Measurements from ENCODE around the gene GRM8. TPM values are rescaled to one million over a fixed set of nuclear protein-coding genes. Genes with fewer than 3 reads are reported as not detected.
A peak's percentile ranks its signal among the peaks of the same experiment; 100 is the strongest.

GRM8 gene
- total RNA-seq, result under 1 TPM in 1 of 2 donors, not detected in 1; 0.18 TPM
- long read RNA-seq, result 0 reads

- intact Hi-C loops (cut with DNase I), result no loop called here
- DNase-seq (peak; percentile 72), ATAC-seq (peak; percentile 74 to 87)
Observed at GRCh38 chr7:127252778-127253280, at the start of gene GRM8. Gene GRM8 (minus strand): TSS chr7:127252941.

GRCh38 chr7:127290801-127291361, 38.1 kb upstream of the GRM8 start:
- ATAC-seq (no peak), DNase-seq (no peak)
- intact Hi-C loops (cut with DNase I), result no loop called here

DNA sequence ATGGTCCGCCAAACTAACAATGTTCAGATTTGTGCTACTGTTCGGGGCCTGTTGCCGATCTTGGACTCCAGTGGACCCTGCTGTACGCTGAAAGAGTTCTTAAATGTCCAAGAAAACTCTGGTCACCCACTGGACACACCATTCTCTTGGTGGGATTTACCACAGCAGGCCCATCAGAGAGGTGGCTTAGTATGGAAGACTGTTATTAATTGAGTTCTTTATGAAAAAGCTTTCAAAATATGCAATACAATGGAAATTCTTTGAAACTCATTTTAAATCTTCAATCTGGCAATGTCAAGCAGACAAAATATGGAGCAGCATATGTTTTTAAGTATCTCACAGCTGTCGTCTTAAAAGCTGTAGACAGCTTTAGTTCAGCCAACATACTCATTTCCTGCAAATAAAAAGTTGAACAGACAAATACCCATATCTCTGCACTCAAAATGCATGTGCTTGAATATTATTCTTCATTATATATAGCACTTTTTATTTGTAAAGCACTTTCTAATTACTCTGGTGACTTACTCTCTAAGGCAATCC, 37.4 kb upstream of the GRM8 start:
- DNase-seq (no peak), ATAC-seq (no peak)
- intact Hi-C loops (cut with DNase I), result no loop called here

- ATAC-seq, result no peak
- no peak for DNase-seq
- intact Hi-C loops (cut with DNase I), result no loop called here
Observed at GRCh38 chr7:127287133-127287532, 34.4 kb upstream of the GRM8 start.

- ATAC-seq, result no peak
- DNase-seq, result no peak
- intact Hi-C loops (cut with DNase I), result no loop called here
Observed at GRCh38 chr7:127270093-127270492, 17.4 kb upstream of the GRM8 start.

- ATAC-seq, result no peak
- intact Hi-C loops (cut with DNase I), result no loop called here
- DNase-seq, result no peak
Observed at GRCh38 chr7:127266047-127266446, 13.3 kb upstream of the GRM8 start.

GRCh38 chr7:127264219-127264618, 11.5 kb upstream of the GRM8 start:
- ATAC-seq (no peak), DNase-seq (no peak)
- intact Hi-C loops (cut with DNase I), result no loop called here

DNA sequence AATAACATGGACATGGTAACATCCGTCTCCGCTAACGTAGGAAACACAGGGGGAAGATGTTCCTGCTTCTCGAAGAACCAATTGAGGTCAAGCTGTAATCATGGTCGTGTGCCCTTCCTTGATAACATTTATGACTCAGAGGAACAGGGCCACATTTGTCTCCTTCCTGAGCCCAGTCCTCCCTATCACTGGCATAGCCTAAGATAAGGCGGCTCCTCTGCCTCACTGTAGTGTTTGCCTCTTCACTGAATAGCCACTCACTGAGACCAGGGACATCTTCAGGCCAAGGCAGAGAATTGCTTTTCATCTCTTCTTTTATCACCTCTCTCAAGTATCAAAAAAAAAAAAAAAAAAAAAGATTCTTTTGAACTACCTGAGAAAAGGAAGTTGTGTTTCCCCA, 5.4 kb upstream of the GRM8 start:
- intact Hi-C loops (cut with DNase I), result no loop called here
- ATAC-seq (no peak), DNase-seq (no peak)

DNA sequence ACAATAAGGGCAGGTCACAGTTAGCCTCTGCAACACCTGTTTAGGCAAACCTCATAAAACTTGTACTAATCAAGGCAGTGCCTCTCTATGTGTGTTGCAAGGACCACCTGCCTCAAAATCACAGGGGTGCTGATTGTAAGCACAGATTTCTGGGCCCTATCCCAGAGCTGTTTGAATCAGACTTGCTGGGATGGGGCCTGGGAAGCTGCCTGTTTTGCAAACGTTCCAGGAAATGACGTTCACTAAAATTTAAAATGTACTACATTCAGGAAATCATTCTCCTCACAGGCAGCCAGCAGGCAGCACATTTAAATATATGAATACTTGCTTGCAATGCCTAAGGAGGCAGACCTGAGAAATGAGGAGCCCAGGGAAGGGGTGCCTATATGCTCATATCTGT, 4.3 kb upstream of the GRM8 start:
- ATAC-seq (no peak), DNase-seq (no peak)
- intact Hi-C loops (cut with DNase I), result no loop called here

- intact Hi-C loops (cut with DNase I), result no loop called here
- ATAC-seq, result no peak
- no peak for DNase-seq
Observed at GRCh38 chr7:127256041-127256725, 3.4 kb upstream of the GRM8 start.

DNA sequence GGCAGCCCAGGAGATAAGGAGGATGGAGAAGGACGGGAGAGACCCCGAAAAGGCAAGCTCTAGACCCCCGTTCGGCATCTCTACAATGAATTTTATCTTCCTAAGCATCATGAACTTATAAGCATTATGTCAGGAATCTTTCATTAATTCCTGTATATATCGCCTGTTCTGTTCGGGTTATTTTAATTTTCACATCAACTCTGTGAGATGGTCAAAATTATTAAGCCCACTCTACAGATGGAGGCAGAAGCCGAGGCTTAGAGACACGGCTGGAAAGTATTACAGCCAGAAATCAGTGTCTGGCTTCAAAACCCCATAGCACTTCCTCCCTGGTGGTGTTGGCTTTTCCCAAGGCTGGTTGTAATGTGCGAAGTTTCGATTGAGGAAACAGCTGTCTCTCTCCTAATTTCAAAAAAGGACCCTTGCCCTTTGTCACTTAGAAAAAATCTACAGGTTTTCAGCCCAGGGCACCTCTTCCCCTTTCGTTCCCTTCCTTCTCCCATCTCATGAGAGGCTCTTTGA, 1.5 kb upstream of the GRM8 start:
- DNase-seq, result no peak
- no peak for ATAC-seq
- intact Hi-C loops (cut with DNase I), result no loop called here

- DNase-seq (peak; percentile 63), ATAC-seq (peak; percentile 82 to 86)
- intact Hi-C loops (cut with DNase I), result no loop called here
Observed at GRCh38 chr7:127253281-127254162, 781 bp upstream of the GRM8 start.

GRCh38 chr7:127252377-127252713, 396 bp downstream of the GRM8 start:
- DNase-seq (no peak), ATAC-seq (no peak)
- intact Hi-C loops (cut with DNase I), result no loop called here

DNA sequence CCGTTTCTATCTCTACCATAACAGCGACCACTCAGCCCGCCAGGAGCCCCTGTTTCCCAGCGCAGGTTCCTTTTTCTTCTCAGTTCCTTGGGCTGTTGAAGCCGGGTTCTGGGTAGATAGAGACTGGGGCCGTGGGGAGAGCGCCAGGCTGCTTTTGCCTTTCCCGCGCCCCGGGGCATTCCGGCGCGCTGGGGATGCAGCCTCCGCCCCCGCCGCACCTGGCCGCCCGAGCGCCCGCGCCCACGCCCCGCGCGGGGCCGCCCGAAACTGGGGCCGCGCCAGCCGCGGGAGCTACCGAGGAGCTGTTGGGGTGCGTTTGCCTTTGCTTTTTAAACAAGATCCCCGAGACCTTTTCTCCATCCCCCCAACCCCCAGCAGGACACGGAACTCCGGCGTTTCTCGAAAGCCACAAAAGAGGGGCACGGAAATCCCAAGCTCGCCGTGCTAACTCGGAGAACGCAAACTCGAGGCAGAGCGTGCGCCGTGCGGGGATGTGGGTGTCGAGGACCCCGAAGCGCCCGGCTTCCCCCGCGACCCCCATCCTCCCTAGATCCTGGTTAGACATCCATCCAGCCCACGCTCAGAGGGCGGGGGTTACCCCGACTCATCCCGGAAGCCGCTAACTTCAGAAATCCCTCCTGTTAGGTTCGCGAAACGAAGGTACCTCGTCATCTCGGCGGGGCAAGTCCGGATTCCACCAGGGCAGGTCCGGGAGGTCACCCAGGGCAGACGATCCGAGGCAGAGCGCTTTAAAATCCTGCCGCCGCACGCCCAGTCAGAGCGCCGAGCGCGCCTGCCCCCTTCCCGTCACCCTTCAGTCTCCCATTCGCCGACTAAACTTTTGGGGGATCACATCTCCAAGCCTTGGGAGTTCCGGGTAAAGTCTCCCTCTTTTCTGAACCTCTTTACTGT, 1.0 kb downstream of the GRM8 start:
- DNase-seq (no peak), ATAC-seq (peak in 1 of 2 donors; percentile 29)
- intact Hi-C loops (cut with DNase I), result no loop called here

GRCh38 chr7:127251036-127251464, 1.7 kb downstream of the GRM8 start:
- no peak for DNase-seq
- intact Hi-C loops (cut with DNase I), result no loop called here
- ATAC-seq, result no peak

DNA sequence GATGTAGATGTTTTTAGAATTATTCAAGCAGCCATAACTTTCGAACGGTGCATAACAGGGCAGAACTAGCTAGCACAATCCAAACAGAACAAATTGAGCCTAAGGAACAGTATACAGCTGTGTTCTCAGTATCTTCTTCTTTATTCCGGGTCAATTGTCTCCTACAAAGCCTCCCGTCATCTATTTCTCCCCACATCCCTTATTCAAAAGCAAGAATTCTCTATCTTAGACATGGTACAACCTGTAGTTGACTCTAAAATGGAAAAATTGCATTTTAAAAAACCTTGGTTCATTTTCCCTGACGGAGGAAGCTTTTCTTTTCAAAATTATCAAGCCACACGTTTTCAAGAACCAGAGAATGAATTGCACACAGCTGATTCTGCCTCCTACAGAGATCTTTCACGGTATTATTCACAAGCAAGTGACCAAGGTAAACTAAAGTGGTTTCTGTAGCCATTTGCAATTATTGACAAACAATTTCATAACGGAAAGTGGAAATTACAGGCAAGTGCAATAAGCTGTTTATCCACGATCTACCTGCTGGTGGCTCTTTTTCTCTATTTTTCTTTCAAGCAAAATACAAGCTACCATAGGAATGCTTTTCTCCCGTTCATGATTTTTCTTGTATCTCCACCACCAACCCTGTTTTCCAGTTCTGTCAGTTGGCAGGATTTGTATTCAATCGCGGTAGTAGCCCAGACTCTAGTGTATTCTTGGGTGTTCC, 2.3 kb downstream of the GRM8 start:
- ATAC-seq (no peak), DNase-seq (no peak)
- intact Hi-C loops (cut with DNase I), result no loop called here

GRCh38 chr7:127245607-127246006, 7.1 kb downstream of the GRM8 start:
- DNase-seq (no peak), ATAC-seq (no peak)
- intact Hi-C loops (cut with DNase I), result no loop called here

DNA sequence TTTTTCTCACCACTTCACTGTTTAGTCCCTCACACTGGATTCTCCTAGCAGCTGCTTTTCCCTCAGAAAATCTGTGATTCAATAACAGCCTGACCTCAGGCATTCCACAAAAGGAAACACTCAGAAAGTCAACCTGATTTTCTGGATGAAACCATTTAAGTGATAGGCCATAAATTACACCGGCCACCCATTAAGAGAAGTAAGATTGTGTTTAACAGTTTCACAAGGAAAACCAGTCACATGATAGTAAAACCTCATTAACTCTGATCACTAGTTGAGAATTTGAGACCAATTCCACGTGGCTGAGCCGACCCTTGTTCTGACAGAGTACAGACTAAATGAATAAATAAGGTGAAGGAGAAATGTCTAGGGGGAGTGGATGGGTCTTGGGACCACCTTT, 7.7 kb downstream of the GRM8 start:
- no peak for DNase-seq
- no peak for ATAC-seq
- intact Hi-C loops (cut with DNase I), result no loop called here
